ENCODE measurements around the gene PAM.
"Not testable (repeated sequence)": the region's sequence is repeated elsewhere in the genome, so short reads cannot be mapped to it uniquely, and the experiment has no call there.

PAM gene

DNA sequence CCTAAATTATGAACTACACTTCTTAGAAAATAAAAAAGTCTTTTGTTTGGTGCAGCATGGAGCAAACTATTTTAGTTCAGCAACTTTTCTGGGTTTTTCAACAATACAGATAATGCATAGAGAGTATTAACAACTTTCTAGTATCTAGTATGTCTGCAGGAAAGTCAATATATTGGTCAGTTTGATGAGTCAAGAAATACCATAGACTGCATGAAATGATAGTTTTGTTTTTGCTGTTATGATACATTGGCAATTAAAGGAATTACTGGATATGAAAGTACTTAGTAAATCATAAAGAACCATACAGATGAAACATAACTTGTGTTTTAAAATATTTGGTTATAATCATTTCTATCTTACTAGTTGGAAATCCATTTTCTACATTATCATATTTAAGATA, 191.3 kb downstream of the PAM start:
- no peak for DNase-seq (ENCODE audit: low read depth)

DNA sequence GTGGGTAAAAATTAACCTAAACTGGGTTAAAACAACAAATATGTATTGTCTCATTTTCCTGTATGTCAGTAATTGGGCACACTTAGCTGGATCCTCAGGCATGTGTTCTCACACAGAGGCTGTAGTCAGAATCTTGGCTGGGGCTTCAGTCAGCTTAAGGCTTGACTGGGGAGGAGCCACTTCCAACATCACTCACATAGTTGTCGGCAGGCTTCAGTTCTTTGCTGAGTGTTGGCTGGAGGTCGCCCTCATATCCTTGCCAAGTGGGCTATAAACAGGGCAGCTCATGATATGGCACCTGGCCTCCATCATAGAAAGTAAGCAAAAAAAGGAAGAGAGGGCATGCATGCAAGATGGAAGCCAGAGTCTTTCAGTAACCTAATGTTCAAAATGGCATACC, 191.9 kb downstream of the PAM start:
- no peak for DNase-seq (ENCODE audit: low read depth)

DNA sequence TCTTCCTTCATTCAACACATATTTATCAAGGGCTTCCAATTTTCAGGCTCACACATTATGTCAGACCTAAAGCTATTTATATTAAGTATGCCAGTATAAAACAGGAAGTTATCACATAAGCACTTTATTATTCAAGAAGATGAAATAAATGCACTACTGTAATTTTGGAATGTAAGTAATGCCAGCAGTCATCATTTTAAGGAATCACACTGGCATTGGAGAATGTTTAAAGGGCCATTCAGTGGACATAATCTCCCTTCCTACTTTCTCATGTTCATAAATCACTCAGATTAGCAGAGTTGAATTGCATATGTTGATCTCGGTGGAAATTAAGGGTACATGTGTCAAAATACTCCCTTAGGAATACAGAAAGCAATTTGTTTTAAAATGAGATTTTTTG, 200.4 kb downstream of the PAM start:
- no peak for DNase-seq (ENCODE audit: low read depth)

DNA sequence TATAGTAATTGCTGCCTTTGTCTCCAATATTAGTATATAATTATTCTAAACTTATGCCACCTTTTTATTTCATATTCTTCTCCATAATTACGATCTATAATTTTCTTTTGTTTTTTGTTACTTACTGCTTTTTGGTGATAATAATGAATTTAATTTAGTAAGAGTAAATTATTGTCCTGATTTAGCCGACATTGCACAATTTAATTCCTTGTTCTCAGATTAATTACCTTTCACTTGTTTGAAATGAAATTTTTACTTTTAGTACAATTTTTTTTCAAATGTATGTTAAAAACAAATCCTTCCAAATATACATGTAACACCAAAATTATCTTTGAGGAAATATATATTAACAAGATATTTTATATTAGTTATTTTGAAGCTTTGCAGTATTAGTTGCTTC, 201.5 kb downstream of the PAM start:
- DNase-seq (ENCODE audit: low read depth): no peak

DNA sequence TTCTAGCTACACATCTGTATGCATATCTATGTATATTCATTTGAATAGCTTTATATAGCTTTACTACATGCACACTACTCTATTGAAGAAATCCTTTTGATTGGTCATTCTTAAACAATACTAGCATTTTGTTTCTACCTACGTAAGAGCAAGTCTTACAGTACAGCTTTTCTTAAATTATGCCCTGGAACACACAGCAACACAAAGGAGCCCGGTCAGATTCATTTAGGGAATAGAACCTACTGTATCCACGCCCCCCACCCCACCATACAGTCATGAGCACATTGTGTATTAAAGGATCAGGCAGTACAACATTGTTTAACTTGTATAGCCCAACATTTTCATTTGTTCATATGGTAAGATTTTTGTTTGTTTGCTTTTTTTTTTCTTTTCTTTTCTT, 202.0 kb downstream of the PAM start:
- DNase-seq (ENCODE audit: low read depth): no peak

DNA sequence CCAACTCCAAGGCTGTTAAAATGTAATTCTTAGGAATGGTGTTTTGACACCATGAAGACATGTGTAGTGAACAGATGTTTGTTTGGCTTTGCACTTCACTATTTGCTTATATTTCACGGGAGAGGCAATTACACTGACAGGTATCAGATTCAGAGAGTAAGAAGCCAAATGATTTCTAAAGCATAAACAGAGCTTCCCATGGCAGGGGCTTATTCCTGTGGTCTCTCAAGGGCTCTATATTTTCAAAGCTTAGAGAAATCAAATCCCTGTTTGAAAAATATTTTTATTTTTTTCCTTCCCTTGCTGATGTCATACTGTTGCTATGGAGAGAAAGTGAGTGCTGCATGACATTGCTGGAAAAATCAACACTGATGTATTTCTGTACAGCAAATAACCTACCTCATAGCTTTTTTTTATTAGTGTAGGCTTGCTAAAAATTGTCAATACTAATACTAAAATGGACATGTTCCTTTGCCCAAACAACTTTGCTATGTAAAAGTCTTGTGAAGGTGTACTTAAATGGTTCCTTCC, 203.4 kb downstream of the PAM start:
- DNase-seq (ENCODE audit: low read depth): peak; percentile 48

DNA sequence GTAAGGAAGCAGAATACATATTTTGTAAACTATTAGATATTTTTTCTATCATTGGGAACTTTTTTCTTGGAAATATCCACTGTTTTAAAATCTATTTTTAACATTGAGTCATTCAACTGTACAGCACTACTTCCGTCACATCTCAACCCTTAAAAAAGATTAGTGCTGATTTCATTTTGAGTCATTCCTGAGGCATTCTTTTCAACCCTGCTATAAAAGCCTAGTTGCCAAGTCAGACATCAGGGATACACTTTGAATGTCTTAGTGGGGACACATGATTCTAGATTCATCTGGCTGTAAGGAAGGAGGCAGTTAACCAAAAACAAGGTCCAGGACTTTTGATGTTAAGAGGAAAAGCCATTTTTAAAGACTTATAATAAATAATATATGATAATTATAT, 203.9 kb downstream of the PAM start:
- peak; percentile 94 for DNase-seq (ENCODE audit: low read depth)

DNA sequence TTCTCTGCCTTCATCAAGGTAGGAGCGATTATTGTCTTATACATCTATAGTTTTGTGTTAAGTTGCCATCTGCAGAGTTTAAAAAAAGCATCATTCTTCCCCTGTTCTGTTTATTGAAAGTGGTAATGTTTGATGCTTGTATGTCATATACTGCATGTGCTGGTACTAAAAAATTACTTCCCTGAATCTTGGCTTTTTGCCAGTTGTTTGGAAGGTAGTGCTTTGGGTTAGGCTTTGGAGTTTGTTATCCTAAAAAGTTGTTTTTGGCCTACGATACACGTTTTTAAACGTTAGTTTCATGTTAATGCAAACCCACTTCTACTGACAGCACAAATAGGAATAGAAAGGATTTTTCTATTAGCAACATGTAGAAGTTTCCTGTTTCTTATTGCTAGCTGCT, 206.6 kb downstream of the PAM start:
- DNase-seq (ENCODE audit: low read depth): no peak

DNA sequence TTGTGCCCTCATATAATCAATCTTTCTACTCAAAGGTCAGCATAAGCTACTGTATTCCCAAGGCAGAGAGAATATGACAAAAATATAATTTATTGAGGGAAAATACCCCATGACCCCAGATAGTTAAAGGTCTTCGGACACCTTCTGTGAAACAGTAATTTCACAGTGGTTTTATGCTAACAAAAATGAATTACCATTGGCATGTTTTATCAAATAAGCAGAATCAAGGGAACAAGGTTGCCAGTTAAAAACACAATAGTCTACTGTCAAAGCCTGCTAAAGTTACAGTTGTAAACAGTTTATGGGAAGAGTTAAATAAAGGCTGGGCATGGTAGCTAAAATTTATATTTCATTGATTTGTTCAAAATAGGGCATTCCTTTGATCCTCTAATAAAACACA, 210.5 kb downstream of the PAM start:
- DNase-seq (ENCODE audit: low read depth): no peak

DNA sequence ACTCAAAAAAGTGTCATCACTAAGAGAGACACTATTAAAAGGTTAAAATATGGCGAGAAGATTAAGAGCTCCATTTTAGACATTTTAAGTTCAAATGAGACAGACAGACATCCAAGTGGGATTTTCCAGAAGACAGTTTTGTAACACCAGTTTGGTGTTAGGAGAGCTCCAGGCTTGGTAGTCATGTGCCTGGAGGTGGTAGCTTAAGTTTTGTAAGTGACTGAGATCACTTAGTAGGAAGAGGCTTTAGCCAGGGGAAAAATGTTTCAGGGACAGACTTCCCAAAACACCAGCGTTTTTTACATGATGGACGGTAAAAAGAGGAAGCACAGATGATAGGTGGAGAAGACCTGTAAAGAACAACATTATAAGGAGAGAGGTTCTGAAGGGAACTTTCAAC, 214.5 kb downstream of the PAM start:
- DNase-seq (ENCODE audit: low read depth): no peak

DNA sequence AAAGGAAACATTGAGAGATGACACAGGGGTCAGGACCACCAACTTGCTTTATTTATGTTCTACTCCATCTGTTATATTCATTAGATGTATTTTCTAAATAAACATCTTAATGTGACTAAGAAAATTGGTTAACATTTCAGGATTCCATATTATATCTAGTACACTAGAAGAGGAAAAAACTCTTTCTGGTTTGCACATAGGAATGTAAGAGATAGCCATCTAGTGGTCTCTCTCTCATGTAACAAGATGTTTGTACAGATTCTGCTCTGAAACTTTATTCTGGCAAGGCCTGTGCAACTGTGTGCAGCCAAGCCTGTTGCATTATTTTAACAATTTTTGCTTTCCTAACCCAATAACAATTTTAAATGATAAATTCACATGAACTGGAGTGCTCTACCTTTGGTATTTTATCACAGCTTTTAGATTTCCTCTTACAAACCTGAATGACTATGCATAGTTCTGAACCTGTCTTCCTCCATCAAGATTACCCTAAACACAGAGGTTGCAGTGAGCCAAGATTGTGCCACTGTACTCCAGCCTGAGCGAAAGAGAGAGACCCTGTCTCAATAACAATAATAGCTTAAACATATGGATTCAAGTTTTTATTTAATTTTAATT, 216.7 kb downstream of the PAM start:
- DNase-seq (ENCODE audit: low read depth): peak; percentile 31

DNA sequence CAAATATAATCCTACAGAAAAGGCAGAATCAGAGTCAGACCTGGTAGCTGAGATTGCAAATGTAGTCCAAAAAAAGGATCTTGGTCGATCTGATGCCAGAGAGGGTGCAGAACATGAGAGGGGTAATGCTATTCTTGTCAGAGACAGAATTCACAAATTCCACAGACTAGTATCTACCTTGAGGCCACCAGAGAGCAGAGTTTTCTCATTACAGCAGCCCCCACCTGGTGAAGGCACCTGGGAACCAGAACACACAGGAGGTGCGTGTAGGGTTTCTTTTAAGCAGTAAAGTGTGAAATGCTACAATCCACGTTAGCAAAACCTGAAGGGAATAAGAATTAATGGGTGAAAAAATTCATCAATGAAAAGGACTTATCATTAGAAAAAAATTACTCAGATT, 219.1 kb downstream of the PAM start:
- DNase-seq (ENCODE audit: low read depth): no peak

DNA sequence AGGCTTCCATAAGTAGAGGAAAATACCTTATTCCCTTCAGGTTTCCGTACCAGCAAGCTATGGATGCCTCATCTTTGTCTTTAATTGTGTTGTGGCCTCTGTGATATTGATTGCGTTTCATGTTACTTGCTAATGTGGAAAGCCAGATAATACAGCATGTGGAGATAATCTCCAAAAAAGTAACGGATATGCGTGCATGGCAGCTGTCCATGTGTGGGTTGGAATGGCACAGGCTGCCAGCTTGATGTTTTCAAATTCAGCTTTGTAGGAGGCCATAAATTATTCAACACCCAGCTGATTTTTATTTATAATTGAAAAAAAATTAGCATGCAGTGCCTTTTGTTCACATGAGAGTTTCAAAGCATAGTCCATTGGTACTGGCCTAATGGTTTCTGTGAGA, 219.9 kb downstream of the PAM start:
- DNase-seq (ENCODE audit: low read depth): no peak

DNA sequence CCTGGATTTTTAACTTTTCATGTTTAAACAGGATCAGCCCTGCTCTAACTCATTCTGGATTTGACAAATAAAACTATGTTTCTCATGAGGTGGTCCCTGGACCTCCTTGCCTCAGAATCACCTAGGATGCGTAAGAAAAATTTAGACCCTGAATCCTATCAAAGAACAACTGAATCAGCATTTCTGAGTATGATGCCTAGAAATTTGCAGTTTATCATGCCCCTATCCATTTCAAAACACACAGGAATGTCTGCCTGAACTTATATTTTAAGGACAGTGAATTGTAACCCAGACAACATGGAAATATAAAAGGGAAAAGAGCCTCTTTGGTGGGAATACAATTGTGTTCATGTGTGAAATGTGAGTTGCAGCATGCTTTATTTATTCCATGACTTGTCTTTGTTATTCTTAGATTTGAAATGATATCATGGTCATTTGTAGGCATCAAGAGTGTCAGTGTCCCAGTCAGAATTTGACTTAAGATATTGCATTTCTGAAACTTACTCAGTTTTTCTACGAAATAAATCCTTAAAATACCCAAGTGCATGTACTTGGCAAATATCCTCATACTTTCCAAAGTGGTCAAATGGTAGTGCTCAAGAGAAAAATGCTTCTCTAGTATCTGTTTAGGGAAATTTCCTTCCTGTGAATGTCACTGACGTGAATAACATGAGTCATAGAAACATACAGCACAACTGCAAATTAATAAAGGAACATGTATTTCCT, 220.5 kb downstream of the PAM start:
- DNase-seq (ENCODE audit: low read depth): peak; percentile 43

DNA sequence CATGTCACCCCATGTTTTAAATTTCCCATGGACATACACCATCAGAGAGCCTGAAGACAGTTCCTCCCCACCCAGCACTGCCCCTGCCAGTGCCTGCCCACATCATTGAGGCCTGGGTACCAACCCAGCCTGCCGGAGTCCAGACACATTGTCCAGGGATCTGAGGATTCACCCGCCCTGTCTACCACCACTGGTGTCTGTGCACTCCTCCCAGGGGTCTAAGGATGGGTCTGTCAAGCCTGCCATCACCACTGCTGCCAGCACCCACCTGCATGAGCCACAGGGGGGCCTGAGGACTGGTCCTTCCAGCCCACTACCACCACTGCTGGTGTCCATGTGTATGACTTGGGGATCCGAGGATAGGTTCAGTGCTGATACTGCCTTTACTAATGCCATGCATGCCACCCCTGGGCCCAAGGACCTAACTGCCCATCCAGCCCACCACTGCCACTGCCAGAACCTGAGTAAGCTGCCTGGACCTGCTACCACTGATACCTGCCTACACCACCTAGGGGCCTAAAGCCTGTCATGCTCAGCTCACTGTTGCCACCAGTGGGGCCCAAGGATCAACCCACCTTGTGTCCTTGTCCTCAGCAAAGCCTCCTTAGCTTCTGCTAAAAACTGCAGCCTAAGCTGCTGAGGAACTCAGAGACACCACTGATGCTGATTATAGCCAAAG, 227.0 kb downstream of the PAM start:
- DNase-seq (ENCODE audit: low read depth): no peak

DNA sequence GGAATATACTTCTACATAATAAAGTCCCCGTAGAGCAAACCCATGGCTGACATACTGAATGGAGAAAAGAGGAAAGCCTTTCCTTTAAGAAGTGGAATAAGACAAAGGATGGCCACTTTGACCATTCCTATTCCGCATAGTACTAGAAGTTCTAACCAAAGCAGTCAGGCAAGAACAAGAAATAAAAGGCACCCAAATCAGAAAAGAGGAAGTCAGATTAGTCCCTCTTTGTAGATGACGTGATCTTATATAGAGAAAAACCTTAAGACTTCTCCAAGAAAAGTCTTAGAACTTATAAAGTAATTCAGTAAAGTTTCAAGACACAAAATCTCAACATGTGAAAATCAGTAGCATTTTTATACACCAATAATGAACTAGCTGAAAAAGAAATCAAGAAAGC, 231.0 kb downstream of the PAM start:
- no peak for DNase-seq (ENCODE audit: low read depth)

DNA sequence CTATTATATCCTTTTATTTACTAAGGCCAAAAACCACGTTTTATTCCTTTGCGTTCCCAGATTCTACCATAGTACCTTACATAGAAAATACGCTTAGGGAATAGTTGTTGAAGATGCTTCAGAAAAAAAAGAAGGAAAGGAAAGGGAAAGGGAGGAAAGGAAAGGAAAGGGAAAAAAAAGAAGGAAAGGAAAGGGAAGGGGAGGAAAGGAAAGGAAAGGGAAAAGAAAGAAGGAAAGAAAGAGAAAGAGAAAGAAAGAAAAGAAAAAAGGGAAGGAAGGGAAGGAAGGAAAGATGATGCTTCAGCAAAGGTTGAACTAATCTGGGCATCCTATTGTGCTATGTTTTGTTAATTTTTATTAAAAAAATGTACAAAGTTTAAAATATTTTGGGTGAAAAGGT, 233.4 kb downstream of the PAM start:
- no peak for DNase-seq (ENCODE audit: low read depth)

DNA sequence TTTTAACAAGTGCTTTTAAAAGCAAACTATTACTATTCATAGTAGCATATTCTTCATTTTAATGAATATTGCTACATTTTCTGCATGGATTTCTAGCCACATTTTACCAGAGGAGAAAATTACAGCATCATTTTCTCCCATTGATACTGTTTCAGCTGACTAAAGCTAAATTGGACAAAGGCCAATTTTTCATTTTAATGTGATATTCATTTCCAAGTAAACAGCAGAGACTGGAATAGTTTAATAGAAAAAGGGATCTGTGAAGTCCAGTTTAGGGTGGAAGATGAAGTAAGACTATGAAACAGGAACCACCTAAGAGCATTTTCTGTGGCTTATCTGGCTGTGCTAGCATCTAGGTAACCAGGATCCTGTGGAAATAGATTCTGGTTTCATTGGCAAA, 236.7 kb downstream of the PAM start:
- DNase-seq (ENCODE audit: low read depth): no peak

DNA sequence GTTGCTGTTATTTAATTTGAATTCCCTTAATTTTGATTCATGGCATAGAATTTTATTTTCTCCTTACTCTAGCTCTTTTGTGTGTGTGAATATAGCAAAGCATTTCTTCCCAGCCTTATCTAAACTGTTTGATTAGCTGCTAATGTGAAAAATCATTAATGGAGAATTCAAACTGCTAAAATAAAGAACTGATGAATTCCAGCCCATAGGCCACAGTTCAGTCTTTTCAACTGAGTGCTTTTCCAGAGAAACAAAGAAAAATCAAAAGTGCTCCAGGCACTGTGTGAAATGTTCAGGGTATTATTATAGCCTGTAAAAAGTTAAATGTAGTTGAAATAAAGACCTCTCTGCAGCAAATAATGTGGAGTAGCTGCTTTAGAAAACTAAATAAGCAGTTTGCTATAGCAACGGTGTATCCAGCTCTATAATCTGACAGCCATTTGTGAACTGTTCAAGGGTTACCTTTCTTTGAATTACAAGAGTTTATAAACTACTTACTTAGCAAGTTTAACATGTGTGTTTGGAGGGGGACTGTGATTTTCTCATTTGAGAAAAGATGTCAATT, 241.0 kb downstream of the PAM start:
- no peak for DNase-seq (ENCODE audit: low read depth)

DNA sequence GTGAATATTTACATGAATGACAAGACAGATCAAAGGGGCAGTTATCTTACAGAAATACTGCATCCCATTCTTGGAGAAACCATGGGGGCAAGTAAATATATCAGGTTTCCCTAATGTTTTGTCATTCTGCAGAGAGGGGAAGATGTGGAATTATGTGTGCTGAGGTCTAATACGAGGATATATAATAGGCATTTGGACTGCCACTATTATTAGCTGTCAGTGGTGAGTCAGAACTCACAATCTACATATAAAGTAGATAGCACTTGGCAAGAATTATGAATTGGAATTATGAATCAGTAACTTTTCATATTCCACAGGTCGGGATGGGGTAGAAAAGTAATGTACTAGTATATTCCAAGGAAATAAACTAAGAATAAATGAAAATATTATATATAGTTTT, 243.1 kb downstream of the PAM start:
- DNase-seq (ENCODE audit: low read depth): no peak

DNA sequence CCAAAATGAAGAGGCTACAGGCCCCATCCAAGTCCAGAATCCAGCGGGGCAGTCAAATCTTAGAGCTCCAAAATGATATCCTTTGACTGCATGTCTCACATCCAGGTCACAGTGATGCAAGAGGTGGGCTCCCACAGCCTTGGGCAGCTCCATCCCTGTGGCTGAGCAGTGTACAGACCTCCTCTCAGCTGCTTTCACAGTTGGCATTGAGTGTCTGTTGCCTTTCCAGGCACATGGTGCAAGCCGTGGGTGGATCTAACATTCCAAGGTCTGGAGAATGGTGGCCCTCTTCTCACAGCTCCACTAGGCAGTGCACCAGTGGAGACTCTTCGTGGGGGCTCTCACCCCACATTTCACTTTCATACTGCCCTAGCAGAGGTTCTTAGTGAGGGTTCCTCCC, 244.1 kb downstream of the PAM start:
- DNase-seq (ENCODE audit: low read depth): no peak

DNA sequence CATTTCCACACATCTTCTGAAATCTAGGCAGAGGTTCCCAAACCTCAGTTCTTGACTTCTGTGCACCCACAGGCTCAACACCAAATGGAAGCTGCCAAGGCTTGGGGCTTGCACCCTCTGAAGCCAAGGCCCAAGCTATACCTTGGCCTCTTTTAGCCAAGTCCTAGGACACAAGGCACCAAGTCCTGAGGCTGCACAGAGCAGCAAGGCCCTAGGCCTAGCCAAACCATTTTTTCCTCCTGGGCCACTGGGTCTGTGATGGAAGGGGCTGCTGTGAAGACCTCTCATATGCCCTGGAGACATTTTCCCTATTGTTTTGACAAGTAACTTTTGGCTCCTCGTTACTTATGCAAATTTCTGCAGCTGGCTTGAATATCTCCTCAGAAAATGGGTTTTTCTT, 244.5 kb downstream of the PAM start:
- DNase-seq (ENCODE audit: low read depth): not testable (repeated sequence)

DNA sequence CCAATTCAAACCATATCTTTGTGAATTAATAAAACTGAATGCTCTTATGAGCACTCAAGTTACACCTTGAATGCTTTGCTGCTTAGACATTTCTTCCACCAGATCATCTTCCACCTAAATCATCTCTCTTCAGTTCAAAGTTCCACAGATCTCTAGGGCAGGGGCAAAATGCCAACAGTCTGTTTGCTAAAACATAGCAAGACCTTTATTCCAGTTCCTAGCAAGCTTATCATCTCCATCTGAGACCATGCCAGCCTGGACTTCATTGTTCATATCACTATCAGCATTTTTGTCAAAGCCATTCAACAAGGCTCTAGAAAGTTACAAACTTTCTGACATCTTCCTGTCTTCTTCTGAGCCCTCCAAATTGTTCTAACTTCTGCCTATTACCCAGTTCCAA, 245.0 kb downstream of the PAM start:
- DNase-seq (ENCODE audit: low read depth): no peak
